Peyer's patch (tissue), 4 donors: ENCODE results near the gene RGS7BP.

Experiments
- CTCF ChIP-seq, 6 experiments: fragments of 450-650 bp in 4 of 6; fragments of 200-600 bp in 2 of 6; sonication (generic) in 1 of 6; IDR thresholded peaks; one replicate each; pipeline ENCODE4 v1.5.1; 2017 to 2019; ENCODE audit warnings: antibody characterized with exemption in 6 of 6, mild to moderate bottlenecking in 3 of 6, moderate library complexity in 1 of 6
- POLR2A ChIP-seq, 2 donors: fragments of 450-650 bp; IDR thresholded peaks; one replicate each; pipeline ENCODE4 v1.5.1; 2017; ENCODE audit warnings: antibody characterized with exemption in 2 of 2, mild to moderate bottlenecking in 2 of 2, moderate library complexity in 2 of 2

GRCh38 chr5:64462391-64462790 lies 43.4 kb upstream of the RGS7BP start:
- TF ChIP-seq CTCF (IDR thresholded peaks at IDR 0.05), result no peak
- no peak for TF ChIP-seq POLR2A (IDR thresholded peaks at IDR 0.05)
